ENCODE measurements around the gene SERPINI2. TPM values are rescaled to one million over a fixed set of nuclear protein-coding genes. Genes with fewer than 3 reads are reported as not detected.

SERPINI2 gene
- total and polyA plus RNA-seq, 2 donors (not counting 3 experiments of a cell fraction or from before 2014, with no cell fraction given): not detected

DNA sequence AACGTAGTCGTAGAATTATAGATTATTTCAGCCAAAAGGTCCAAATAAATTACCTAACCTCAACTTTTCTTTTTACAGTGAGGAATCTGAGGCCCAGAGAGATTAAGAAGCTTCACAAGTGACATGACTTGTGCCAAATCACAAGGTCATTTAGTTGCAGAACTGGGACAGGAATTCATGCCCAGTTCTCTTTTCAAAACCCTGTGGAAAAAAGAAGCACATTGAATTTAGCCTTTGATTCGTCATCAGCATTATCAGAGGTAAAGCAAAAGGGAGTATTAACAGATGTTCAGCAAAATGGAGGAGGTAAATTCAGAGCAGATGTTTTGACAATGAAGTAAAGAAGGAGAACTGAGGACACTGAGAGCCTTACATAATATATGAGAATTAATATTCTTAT is 4.5 kb downstream of the SERPINI2 start:
- FAIRE-seq: no peak
- dilution Hi-C loops (cut with MboI; ENCODE audit: extremely low pct_ligation_motif_present, low sequenced_read_pairs): no loop called here
- DNase-seq (ENCODE audit: low read depth, low spot score): no peak
- TF ChIP-seq POLR2AphosphoS5 (IDR thresholded peaks at IDR 0.05; ENCODE audit: insufficient read depth, low read depth, low read length): no peak
- TF ChIP-seq, protein P1, sequence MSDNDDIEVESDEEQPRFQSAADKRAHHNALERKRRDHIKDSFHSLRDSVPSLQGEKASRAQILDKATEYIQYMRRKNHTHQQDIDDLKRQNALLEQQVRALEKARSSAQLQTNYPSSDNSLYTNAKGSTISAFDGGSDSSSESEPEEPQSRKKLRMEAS (IDR thresholded peaks at IDR 0.05; ENCODE audit: insufficient read depth, insufficient read length): no peak
- TF ChIP-seq MYC (IDR thresholded peaks at IDR 0.05; ENCODE audit: low read depth, low read length): no peak
- TF ChIP-seq, protein P2, sequence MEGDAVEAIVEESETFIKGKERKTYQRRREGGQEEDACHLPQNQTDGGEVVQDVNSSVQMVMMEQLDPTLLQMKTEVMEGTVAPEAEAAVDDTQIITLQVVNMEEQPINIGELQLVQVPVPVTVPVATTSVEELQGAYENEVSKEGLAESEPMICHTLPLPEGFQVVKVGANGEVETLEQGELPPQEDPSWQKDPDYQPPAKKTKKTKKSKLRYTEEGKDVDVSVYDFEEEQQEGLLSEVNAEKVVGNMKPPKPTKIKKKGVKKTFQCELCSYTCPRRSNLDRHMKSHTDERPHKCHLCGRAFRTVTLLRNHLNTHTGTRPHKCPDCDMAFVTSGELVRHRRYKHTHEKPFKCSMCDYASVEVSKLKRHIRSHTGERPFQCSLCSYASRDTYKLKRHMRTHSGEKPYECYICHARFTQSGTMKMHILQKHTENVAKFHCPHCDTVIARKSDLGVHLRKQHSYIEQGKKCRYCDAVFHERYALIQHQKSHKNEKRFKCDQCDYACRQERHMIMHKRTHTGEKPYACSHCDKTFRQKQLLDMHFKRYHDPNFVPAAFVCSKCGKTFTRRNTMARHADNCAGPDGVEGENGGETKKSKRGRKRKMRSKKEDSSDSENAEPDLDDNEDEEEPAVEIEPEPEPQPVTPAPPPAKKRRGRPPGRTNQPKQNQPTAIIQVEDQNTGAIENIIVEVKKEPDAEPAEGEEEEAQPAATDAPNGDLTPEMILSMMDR (IDR thresholded peaks at IDR 0.05; ENCODE audit: extremely low read depth in 1 of 2, insufficient read depth in 1 of 2, low read depth in 1 of 2, low read length in 2 of 2): no peak
- TF ChIP-seq EZH2 (IDR thresholded peaks at IDR 0.05; ENCODE audit: borderline replicate concordance, low read depth, low read length, severe bottlenecking): no peak
- TF ChIP-seq POLR2A (IDR thresholded peaks at IDR 0.05; ENCODE audit: low read depth, low read length): no peak
- no peak for TF ChIP-seq FOS (IDR thresholded peaks at IDR 0.05; ENCODE audit: borderline replicate concordance, insufficient read depth, low read length)
- TF ChIP-seq GATA2 (IDR thresholded peaks at IDR 0.05; ENCODE audit: insufficient read depth, insufficient read length, low read depth, low read length): no peak
- TF ChIP-seq JUN (IDR thresholded peaks at IDR 0.05; ENCODE audit: borderline replicate concordance, insufficient read depth, insufficient read length, low read depth): no peak
- Histone ChIP-seq H3K36me3 (ENCODE audit: control insufficient read depth in 2 of 2, extremely low read depth in 1 of 2, insufficient read depth in 2 of 2, low read length in 2 of 2) (no peaks in the 10 kb centered on the region), H3K4me3 (replicated peaks in 1 of 3; ENCODE audit: insufficient read depth in 1 of 3, low read depth in 1 of 3, low read length in 3 of 3) (no peak overlapping the region), H3K9me1 (replicated peaks; ENCODE audit: control insufficient read depth, extremely low read depth, insufficient read depth, low read length) (no peaks in the 10 kb centered on the region), H3K27ac (ENCODE audit: insufficient read depth, low read depth, low read length) (no peak overlapping the region), H3K27me3 (ENCODE audit: control insufficient read depth in 2 of 2, insufficient read depth in 2 of 2, low read length in 2 of 2) (no peaks in the 10 kb centered on the region), H3K9me3 (replicated peaks; ENCODE audit: control insufficient read depth, insufficient read depth, low read length) (no peaks in the 10 kb centered on the region), H3K9ac (replicated peaks; ENCODE audit: extremely low read depth, insufficient read depth, low read length) (no peak overlapping the region), H2AFZ (ENCODE audit: low read depth, low read length) (no peak overlapping the region), H3K4me2 (ENCODE audit: insufficient read depth, low read length) (no peak overlapping the region), H3K79me2 (ENCODE audit: control insufficient read depth, insufficient read depth, low read length) (no peaks in the 10 kb centered on the region), H3K4me1 (ENCODE audit: control insufficient read depth, extremely low read depth, insufficient read depth, low read length) (no peaks in the 10 kb centered on the region), H4K20me1 (replicated peaks; ENCODE audit: control insufficient read depth, extremely low read depth, insufficient read depth, low read length) (no peaks in the 10 kb centered on the region)
- intact Hi-C loops (cut with micrococcal nuclease): no loop called here
- BruUV-seq (replicated peaks): no TSS peak
- ChIA-PET POLR2A (no interaction called here), CTCF (no interaction called here)
